ENCODE measurements around the gene SURF1.
"Not testable (repeated sequence)": the region's sequence is repeated elsewhere in the genome, so short reads cannot be mapped to it uniquely, and the experiment has no call there.

SURF1 gene

DNA sequence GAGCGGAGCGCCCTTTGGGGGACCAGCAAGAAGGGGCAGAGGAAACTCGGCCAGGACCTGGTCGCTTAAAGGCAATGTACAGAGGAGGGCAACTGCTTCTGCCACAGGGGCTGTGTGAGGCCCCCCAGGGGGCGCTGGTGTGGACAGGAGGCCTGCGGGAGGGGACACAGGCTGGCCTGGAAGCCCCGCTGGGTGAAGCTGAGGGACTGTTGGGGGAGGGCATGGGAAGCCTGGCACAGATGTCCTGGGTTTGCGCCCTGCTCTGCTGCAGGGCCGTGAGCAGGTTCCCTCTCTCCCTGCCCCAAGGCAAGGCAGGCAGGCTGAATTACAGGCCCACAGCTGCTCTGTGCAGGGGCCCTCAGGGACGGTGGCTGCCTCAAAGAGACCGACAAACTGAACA, 13.7 kb downstream of the SURF1 start:
- DNase-seq (ENCODE audit: low read depth), result no peak

GRCh38 chr9:133342069-133342406, 14.2 kb downstream of the SURF1 start:
- no peak for DNase-seq (ENCODE audit: low read depth)

- DNase-seq (ENCODE audit: low read depth), result no peak
Observed at GRCh38 chr9:133341369-133342068, 14.8 kb downstream of the SURF1 start.

GRCh38 chr9:133340916-133341315, 15.4 kb downstream of the SURF1 start:
- DNase-seq (ENCODE audit: low read depth), result no peak

- DNase-seq (ENCODE audit: low read depth), result no peak
Observed at GRCh38 chr9:133340256-133340655, 16.0 kb downstream of the SURF1 start.

- DNase-seq (ENCODE audit: low read depth), result no peak
Observed at GRCh38 chr9:133339641-133340040, 16.6 kb downstream of the SURF1 start.

DNA sequence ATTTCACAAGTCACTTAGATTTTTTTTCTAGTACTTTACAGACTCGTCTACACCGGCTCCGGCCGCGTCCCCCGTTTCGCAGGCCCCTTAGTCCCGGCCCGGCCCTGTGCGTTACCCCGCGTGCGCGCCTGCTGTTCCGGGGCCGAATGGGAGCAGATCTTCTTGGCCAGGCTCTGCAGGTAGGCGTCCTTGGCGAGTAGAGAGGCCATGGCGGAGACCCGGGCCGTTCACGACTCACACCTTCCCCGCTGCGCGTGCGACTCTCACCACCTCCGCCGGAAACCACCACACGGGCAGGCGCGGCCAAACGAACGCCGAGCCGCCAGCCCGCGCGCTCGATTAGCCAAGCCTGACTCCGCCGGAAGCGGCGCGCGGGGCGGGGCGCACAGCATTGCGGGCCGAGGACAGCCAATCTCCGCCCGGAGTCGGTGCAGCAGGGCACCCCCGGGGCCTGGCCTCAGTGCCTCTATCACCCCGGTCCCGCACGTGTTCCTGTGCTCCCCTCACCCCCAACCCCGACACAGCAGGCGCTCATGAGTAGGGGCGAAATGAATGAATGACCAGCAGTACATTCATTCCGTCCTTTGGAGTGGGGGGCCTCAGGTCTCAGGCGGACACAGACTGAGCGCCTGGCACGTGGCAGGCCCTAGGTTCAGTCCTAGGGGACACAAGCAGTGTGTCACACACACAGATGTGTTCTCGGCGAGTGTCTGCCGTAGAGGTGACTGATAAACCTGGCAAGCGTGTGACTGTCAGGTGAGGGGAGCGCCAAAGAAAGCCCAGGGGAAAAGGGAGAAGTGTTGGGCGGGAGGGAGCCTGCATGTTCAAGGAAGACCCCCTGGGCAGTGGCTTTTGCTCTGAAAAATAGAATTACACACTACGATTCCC, 20.1 kb downstream of the SURF1 start, which contains the start of gene SURF6:
Gene SURF6, minus strand, starts transcription at position 265 of the 888 bp plus-strand sequence. Its CDS starts 56 bp downstream, at position 209.
- DNase-seq (ENCODE audit: low read depth), result peak; percentile 48

DNA sequence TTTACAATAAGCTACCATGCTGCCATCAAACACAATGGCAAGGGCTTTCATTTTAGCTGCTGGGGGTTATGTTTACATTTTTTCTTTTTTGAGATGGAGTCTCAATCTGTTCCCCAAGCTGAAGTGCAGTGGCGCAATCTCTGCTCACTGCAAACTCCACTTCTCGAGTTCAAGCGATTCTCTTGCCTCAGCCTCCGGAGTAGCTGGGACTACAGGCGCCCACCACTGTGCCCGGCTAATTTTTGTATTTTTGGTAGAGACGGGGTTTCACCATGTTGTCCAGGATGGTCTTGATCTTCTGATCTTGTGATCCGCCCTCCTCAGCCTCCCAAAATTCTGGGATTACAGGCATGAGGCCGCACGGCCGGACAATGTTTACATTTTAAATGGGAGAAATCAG, 21.4 kb downstream of the SURF1 start:
- DNase-seq (ENCODE audit: low read depth), result not testable (repeated sequence)

DNA sequence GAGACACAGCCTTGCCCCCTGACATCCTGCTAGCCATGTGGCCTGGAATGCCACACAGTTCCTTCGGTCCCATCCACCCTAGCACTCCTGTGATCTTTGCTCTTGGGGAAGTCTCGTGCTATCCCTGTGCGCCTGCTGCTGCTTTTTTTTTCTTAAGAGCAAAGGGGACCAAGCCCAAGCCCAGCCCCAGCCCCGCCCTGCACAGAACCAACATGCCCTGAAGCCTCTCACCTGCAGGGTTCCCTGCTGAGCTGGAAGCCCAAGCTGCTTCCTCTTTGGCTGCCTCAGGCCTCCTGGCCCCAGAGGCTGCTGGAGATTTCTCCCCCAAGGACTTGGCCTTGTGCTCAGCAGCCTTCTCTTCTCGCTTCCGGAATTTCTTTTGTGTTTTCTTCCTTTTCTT, 22.1 kb downstream of the SURF1 start:
- DNase-seq (ENCODE audit: low read depth), result no peak

DNA sequence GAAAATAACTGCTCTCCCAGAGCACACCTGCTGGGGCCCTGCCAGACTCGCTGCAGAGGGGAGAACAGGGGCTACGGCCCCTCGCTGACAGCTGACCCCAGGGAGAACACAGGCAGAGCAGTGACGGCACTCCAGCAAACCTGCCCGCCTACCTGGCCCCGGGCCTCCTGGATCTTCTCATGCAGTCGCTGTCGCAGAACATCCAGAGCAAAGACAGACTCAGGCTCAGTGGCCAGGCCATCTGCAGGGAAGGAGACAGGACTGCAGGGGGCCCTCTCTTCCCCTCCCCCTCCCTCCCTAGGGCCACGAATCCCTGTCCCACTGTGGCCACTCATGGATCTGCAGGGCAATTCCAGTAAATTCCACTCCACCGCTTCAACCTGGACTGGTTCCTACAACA, 22.7 kb downstream of the SURF1 start:
- no peak for DNase-seq (ENCODE audit: low read depth)

GRCh38 chr9:133333011-133333410, 23.3 kb downstream of the SURF1 start:
- DNase-seq (ENCODE audit: low read depth), result no peak

- DNase-seq (ENCODE audit: low read depth), result no peak
Observed at GRCh38 chr9:133332381-133332730, 23.9 kb downstream of the SURF1 start.

DNA sequence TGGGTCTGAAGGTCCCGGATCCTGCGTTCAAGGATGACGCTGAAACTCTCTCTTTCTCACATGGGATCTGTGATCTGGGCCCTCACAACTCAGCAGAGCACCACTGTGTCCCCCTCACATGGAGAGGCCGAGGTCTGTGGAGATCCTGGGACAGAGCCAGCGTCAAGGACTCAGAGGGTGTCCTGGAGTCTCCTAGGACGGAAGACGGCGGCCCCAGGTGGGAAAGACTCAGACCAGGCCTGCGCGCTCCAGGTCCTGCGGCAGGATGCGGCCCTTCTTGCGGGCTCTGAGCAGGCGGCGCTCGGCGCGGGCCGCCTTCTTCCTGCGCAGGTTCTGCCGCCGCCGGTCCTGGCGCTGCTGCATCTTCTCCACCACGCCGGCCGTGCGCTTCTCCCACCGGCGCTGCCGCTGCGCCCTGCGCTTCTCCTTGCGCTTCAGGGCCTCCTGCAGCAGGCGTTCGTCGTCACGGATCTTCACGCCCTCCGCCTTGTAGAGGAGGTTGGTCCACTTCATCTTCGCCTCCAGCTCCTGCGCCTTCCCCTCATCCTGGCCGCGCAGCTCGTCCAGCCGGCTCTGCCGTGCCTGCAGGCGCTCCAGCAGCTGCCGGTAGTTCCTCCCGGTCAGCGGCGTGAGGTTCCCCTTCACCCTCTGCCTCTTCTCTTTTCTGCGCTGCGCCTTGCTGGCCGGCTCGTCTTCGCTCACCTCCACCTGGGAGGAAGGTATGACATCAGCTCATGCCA, 24.5 kb downstream of the SURF1 start:
- DNase-seq (ENCODE audit: low read depth), result no peak

GRCh38 chr9:133331221-133331620, 25.1 kb downstream of the SURF1 start:
- DNase-seq (ENCODE audit: low read depth), result no peak

GRCh38 chr9:133329306-133330156, 26.8 kb downstream of the SURF1 start:
- not testable (repeated sequence) for DNase-seq (ENCODE audit: low read depth)

DNA sequence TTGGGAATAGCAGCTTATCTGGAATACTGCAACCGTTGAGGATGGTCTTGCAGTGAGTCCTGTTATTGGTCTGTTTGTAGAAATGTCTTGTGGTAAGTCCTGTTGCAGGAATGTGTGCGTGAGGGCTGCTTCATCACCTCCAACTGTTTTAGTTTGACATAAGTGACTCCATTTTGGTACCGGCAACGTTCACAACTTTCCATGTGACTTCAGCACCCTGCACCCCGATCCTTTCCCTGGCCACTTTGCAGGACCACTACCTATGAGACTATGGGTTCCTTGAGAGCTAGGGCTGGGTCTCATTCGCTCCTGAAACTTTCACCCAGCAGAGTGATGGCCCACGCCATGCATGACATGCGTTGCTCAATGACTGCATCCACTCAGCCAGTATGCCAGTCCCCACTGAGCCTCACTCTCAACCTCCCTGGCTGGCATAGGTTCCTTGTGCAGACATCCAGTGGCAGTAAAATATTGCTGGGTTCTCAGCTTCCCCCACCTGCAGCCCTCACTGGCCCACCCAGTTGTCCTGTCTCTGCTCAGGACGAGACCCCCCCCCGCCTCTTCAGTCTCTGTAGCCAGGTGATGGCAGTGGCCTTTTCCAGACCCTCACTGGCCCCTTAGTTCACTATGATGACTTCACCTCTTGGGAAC, 28.3 kb downstream of the SURF1 start:
- no peak for DNase-seq (ENCODE audit: low read depth)

DNA sequence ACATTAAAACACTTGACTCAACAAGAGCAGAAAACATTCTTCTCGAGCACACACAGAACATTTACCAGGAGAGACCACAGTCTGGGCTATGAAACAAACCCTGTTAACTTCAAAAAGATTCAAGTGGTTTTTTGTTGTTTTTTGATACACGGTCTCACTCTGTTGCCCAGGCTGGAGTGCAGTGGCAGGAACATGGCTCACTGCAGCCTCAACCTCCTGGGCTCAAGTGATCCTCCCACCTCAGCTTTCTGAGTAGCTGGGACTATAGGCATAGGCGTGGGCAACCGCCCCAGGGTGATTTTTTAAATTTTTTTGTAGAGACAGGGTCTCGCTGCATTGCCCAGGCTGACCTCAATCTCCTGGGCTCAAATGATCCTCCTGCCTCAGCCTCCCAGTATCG, 29.3 kb downstream of the SURF1 start:
- not testable (repeated sequence) for DNase-seq (ENCODE audit: low read depth)

DNA sequence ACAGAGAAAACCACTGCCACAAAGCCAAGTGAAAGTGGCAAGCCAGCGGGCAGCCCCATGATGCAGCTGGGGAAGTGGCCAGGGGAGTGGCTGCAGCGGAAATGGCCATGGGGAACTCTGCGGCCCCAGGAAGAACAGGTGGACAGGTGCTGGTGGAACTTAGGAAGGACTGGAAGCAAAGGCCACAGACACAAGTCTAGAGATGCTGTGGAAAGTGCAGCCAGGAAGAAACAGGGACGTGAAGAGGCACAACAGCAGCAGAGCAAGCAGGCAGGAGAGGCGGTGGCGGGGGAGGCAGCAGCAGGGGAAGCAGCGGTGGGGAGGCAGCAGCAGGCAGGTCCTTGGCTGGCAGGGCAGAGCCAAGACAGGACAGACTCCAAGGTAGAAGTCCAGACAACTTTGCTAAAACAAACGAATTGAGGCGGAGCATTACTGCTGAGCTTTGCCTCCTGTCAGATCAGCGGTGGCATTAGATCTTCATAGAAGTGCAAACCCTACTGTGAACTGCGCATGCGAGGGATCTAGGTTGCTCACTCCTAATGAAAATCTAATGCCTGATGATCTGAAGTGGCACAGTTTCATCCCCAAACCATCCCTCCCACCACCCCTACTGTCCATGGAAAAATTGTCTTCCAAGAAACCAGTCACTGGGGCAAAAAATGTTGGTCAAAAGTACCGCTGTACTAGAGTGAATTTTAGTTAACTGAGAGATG, 32.1 kb downstream of the SURF1 start:
- no peak for DNase-seq (ENCODE audit: low read depth)

GRCh38 chr9:133323211-133323610, 33.1 kb downstream of the SURF1 start:
- no peak for DNase-seq (ENCODE audit: low read depth)

DNA sequence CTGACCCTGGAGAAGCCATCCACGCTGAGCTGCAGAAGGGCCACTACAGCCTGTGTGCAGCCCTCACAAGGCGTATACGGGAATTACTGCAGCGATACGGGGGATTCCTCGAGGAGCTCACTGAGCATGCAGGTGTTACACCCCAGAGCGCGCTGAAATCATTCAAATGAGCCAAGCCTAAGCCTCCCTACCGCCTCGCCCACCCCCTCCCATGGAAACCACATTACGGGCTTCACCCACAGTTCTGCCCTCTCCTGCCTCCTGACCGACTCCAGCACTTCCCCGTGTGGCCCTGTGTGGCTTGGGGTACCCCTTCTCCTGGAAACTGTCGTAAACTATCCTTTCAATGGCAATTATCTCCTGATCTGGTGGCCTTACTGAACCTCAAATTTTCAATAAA, 33.6 kb downstream of the SURF1 start:
- DNase-seq (ENCODE audit: low read depth), result no peak

All from GM04503 (cell line).